ENCODE results near the gene XCR1.

DNA sequence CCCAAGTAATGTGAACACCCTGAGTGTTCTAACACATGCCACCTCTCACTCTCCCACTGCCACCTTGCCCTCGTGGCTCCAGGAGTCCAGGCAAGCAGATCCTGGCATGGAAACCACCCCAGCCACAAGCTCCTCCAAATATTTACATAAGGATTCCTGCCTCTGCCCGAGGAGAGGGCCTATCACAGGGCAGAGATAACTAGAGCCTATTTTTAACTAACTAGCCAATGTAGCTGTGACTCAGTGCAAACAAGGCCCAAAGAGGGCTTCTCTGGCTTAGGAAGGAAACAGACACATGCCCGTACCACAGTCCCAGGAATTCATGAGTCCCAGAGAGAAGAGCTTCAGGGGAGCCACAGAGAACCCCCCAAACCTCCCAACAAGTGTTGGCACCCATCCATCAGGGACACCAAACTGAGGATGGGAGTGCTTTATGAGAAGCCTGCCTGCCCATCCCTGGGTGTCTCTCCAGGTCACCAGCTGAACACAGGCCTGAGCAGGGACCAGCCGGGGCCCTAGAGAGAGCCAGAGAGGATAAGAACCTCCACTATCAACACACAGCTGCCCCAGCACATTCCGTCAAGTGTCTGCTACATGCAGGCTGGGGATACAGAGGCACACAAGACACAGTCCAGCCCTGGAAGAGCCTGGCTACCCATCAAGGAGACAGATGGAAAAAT is 40.8 kb downstream of the XCR1 start:
- no peak for TF ChIP-seq CTCF (IDR thresholded peaks at IDR 0.05 in 8 of 11, conservative IDR thresholded peaks at IDR 0.05 in 3 of 11)
- no peak for TF ChIP-seq POLR2A (IDR thresholded peaks at IDR 0.05)
- TF ChIP-seq POLR2AphosphoS5 (IDR thresholded peaks at IDR 0.05) = no peak
